OCI-LY7 (cell line): ENCODE results near the gene CENPN.

Experiments used
- EZH2phosphoT487 ChIP-seq: fragments of 200-600 bp; sonication (generic); IDR thresholded peaks from 2 replicates; pipeline ENCODE4 v1.6.1; 2018; ENCODE audit warnings: low read depth, borderline replicate concordance, mild to moderate bottlenecking, mixed run types, antibody characterized with exemption, low read length, moderate library complexity, mixed read lengths
- TF ChIP-seq, protein P1 (sequence below): fragments of 200-600 bp; sonication (generic); conservative IDR thresholded peaks from 2 replicates; pipeline ENCODE4 v1.5.1; 2014; ENCODE audit warnings: mild to moderate bottlenecking, antibody characterized with exemption, low read length, moderate library complexity, mixed read lengths

DNA sequence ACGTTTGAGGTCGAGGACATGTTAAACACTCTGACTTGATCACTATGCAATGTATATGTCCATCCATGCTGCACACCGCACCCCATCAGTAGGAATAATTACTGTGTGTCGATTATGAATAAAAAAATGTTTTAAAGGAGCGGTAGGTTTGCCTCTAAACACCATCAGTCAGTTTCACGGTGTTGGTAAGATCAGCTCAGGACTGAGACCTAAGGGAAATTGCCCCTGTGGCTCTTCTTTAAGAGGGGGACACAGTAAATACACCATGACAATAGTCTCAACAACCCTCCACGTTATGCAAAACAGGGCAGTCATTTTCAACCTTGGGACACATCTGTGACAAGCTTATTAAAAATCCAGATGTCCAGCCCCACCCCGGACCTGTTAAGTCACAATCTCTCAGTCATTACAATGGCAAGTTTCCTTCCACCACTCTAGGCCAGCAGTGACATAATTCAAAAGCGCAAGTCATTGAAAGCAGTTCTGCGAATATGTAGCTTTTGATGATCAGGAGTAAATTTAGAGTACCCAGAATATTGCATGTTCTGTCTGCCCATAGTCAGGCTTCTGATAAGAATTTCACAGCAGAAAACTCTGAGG, 29.8 kb downstream of the CENPN start:
- TF ChIP-seq, protein P1, sequence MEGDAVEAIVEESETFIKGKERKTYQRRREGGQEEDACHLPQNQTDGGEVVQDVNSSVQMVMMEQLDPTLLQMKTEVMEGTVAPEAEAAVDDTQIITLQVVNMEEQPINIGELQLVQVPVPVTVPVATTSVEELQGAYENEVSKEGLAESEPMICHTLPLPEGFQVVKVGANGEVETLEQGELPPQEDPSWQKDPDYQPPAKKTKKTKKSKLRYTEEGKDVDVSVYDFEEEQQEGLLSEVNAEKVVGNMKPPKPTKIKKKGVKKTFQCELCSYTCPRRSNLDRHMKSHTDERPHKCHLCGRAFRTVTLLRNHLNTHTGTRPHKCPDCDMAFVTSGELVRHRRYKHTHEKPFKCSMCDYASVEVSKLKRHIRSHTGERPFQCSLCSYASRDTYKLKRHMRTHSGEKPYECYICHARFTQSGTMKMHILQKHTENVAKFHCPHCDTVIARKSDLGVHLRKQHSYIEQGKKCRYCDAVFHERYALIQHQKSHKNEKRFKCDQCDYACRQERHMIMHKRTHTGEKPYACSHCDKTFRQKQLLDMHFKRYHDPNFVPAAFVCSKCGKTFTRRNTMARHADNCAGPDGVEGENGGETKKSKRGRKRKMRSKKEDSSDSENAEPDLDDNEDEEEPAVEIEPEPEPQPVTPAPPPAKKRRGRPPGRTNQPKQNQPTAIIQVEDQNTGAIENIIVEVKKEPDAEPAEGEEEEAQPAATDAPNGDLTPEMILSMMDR: no peak
- no peak for TF ChIP-seq EZH2phosphoT487
